Activated B cell treated with CpG ODN at 0.5 μM for 24 hours (primary cell): ENCODE data around the gene KRT37. TPM values are rescaled to one million over a fixed set of nuclear protein-coding genes. Genes with fewer than 3 reads are reported as not detected.

Experiments used
- ATAC-seq: fragments of 200-7000 bp; cut with Tn5 transposase; one replicate; pipeline ENCODE4 v1.10.0; 2021; ENCODE audit warnings: low read depth, mild to moderate bottlenecking, moderate library complexity
- CTCF ChIA-PET: fragments of 350-600 bp; sonication (Branson Sonifier 250); formaldehyde crosslinking; loops from one replicate; lab custom pipeline; 2021; ENCODE audit warnings: antibody characterized with exemption; lab: Charles Lee
- POLR2A ChIA-PET: fragments of 350-600 bp; sonication (Branson Sonifier 250); formaldehyde crosslinking; loops from one replicate; lab custom pipeline; 2021; ENCODE audit warnings: antibody characterized with exemption; lab: Charles Lee
- DNase-seq: peaks from one replicate; pipeline ENCODE4 v3.0.0; 2022
- H3K27ac Mint-ChIP-seq: one replicate; pipeline ENCODE4 v1.8.0; 2020; ENCODE audit warnings: mixed read lengths
- H3K27me3 Mint-ChIP-seq: one replicate; pipeline ENCODE4 v1.8.0; 2021; ENCODE audit warnings: mixed read lengths
- H3K36me3 Mint-ChIP-seq: one replicate; pipeline ENCODE4 v1.8.0; 2021; ENCODE audit warnings: low read depth, mixed read lengths
- H3K4me1 Mint-ChIP-seq: one replicate; pipeline ENCODE4 v1.8.0; 2021; ENCODE audit warnings: mixed read lengths
- H3K4me3 Mint-ChIP-seq: one replicate; pipeline ENCODE4 v1.8.0; 2020; ENCODE audit warnings: mild to moderate bottlenecking, mixed read lengths
- H3K9me3 Mint-ChIP-seq: one replicate; pipeline ENCODE4 v1.8.0; 2020; ENCODE audit warnings: mixed read lengths
- intact Hi-C: fragments of 100-400 bp; cut with micrococcal nuclease; formaldehyde crosslinking; loops from one replicate; pipeline ENCODE4 v1.15.1; 2024
- total RNA-seq: library from RNA; stranded (reverse); gene quantifications from 2 replicates; pipeline ENCODE4 v1.2.3, GENCODE V29; 2022
- TF ChIP-seq, protein P1 (sequence below): fragments of 200-600 bp; IDR thresholded peaks from one replicate; pipeline ENCODE4 v1.8.0; 2022; ENCODE audit warnings: antibody characterized with exemption, mild to moderate bottlenecking

The KRT37 gene
- total RNA-seq, 1 donor from 2014 or later = not detected

DNA sequence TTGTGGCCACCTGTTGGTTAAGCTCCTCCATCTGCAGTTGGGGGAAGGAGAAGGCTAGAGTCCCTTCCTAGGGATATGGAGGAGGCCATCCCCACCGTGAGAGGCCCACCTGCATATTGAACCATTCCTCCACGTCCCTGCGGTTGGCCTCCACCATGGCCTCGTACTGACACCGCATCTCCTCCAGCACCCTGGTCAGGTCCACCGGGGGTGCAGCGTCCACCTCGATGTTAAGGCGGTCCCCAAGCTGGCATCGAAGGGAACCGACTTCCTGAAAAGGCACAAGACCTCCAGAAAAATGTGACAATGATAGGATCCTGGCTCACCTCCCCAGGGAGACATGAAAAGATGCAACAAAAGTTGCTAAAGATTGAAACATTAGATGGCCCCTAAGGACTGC lies 39.8 kb upstream of the KRT37 start:
- DNase-seq (no peak), ATAC-seq (no peak)
- intact Hi-C loops = no loop called here
- H3K27ac Mint-ChIP-seq = no peak overlapping the region
- POLR2A ChIA-PET = no interaction called here
- no peaks in the 10 kb centered on the region for H3K4me1 Mint-ChIP-seq
- H3K4me3 Mint-ChIP-seq = no peak overlapping the region
- peaks cover 7% of the 10 kb centered on the region for H3K9me3 Mint-ChIP-seq
- no peaks in the 10 kb centered on the region for H3K36me3 Mint-ChIP-seq
- peaks cover 27% of the 10 kb centered on the region for H3K27me3 Mint-ChIP-seq
- TF ChIP-seq, protein P1, sequence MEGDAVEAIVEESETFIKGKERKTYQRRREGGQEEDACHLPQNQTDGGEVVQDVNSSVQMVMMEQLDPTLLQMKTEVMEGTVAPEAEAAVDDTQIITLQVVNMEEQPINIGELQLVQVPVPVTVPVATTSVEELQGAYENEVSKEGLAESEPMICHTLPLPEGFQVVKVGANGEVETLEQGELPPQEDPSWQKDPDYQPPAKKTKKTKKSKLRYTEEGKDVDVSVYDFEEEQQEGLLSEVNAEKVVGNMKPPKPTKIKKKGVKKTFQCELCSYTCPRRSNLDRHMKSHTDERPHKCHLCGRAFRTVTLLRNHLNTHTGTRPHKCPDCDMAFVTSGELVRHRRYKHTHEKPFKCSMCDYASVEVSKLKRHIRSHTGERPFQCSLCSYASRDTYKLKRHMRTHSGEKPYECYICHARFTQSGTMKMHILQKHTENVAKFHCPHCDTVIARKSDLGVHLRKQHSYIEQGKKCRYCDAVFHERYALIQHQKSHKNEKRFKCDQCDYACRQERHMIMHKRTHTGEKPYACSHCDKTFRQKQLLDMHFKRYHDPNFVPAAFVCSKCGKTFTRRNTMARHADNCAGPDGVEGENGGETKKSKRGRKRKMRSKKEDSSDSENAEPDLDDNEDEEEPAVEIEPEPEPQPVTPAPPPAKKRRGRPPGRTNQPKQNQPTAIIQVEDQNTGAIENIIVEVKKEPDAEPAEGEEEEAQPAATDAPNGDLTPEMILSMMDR = no peak
- CTCF ChIA-PET = no interaction called here

DNA sequence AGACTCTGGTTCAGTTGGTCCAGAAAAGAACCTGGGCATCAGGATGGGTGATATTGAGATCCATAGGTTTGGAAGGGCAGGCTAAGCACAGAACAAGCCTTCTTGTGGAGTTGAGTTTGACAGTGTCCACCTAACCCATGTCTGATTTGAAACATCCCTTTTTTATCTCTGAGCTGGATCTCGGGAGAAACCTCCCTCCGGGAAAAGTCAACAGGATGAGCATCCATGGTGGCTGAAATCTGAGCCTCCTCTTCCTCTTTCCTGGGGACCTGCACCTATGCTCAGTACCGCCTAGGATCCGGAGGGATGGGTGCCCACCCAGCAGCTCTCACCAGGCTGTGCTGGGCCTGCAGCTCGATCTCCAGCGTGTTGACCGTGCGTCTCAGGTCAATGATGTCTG lies 39.4 kb upstream of the KRT37 start:
- Mint-ChIP-seq H3K36me3 (no peaks in the 10 kb centered on the region), H3K27me3 (peaks cover 26% of the 10 kb centered on the region), H3K4me1 (no peaks in the 10 kb centered on the region), H3K27ac (no peak overlapping the region), H3K9me3 (peaks cover 7% of the 10 kb centered on the region), H3K4me3 (no peak overlapping the region)
- intact Hi-C loops = no loop called here
- POLR2A ChIA-PET = no interaction called here
- ATAC-seq (no peak), DNase-seq (no peak)
- CTCF ChIA-PET = no interaction called here
- TF ChIP-seq, protein P1 = no peak

DNA sequence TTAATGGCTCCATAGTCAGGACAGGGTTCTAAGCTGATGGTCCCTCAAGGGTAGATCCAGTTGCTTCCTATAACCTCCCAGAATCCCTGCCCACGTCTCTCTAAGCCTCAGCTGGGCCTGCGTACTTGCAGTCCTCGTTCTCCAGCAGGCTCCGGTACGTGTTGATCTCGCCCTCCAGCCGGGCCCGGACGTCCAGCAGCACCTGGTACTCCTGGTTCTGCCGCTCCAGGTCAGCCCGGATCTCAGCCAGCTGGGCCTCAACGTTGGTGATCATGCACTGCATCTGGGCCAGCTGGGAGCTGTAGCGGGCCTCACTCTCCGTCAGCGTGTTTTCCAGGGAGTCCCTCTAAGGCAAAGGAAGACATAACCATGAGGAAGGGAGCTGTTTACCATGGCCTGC lies 38.3 kb upstream of the KRT37 start:
- peaks cover 26% of the 10 kb centered on the region for H3K27me3 Mint-ChIP-seq
- H3K27ac Mint-ChIP-seq = no peak overlapping the region
- no peak overlapping the region for H3K4me3 Mint-ChIP-seq
- H3K36me3 Mint-ChIP-seq = no peaks in the 10 kb centered on the region
- peaks cover 1% of the 10 kb centered on the region for H3K9me3 Mint-ChIP-seq
- no peak for ATAC-seq
- H3K4me1 Mint-ChIP-seq = no peaks in the 10 kb centered on the region
- CTCF ChIA-PET = no interaction called here
- DNase-seq = no peak
- intact Hi-C loops = no loop called here
- TF ChIP-seq, protein P1 = no peak
- POLR2A ChIA-PET = no interaction called here

DNA sequence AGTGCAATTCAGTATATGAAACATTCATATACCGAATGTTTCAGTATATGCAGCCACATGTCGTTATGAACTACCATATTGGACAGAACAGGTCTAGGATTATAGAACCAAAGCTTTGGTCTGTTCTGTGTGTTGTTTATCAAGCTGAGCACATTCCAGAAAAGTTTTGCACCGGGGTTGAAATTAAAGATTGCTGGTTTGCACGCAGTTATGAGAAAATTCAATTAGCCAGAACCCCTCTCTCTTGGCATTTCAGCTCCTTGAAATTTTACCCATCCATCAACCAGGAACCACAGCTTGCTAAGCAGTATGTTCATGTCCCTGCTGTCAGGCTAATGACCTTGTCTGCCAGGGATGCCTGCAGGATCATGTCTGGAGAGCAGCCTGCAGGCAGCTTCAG lies 33.3 kb upstream of the KRT37 start:
- intact Hi-C loops = no loop called here

DNA sequence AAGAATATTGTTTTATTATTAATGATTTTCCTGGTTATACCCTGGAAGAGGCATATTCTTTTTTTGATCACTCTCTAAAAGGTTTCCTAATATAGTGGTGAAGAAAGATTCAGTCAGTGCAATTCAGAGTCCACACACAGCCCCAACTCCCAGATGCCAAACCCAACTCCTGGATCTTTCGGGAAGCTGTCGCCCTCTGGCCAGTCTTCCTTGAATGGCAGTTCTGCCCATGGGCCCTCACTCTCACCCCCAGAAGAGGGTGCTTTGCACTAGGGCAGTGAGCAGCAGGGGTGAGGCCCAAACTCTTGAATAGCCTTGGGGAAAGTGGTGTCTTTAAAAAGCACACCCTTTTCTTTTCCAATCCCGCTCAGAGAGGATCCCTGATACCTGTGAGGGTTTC lies 31.8 kb upstream of the KRT37 start:
- CTCF ChIA-PET = no interaction called here
- Mint-ChIP-seq H3K4me1 (no peaks in the 10 kb centered on the region), H3K27ac (no peak overlapping the region), H3K4me3 (no peak overlapping the region), H3K27me3 (peaks cover 18% of the 10 kb centered on the region), H3K36me3 (no peaks in the 10 kb centered on the region), H3K9me3 (no peaks in the 10 kb centered on the region)
- POLR2A ChIA-PET = no interaction called here
- intact Hi-C loops = no loop called here
- TF ChIP-seq, protein P1 = no peak
- no peak for DNase-seq
- ATAC-seq = no peak

More for the DNA sequence above, 33.3 kb upstream of the KRT37 start:
- H3K4me1 Mint-ChIP-seq = no peaks in the 10 kb centered on the region
- H3K36me3 Mint-ChIP-seq = no peaks in the 10 kb centered on the region
- DNase-seq = no peak
- H3K4me3 Mint-ChIP-seq = no peak overlapping the region
- H3K9me3 Mint-ChIP-seq = no peaks in the 10 kb centered on the region
- ChIA-PET POLR2A (no interaction called here), CTCF (no interaction called here)
- H3K27ac Mint-ChIP-seq = no peak overlapping the region
- TF ChIP-seq, protein P1 = no peak
- ATAC-seq = no peak
- H3K27me3 Mint-ChIP-seq = peaks cover 20% of the 10 kb centered on the region
